ENCODE results near the gene ZNF883. TPM values are rescaled to one million over a fixed set of nuclear protein-coding genes. Genes with fewer than 3 reads are reported as not detected.
A peak's percentile ranks its signal among the peaks of the same experiment; 100 is the strongest.

The ZNF883 gene
- total RNA-seq, 1 experiment from 2014 or later: not detected

DNA sequence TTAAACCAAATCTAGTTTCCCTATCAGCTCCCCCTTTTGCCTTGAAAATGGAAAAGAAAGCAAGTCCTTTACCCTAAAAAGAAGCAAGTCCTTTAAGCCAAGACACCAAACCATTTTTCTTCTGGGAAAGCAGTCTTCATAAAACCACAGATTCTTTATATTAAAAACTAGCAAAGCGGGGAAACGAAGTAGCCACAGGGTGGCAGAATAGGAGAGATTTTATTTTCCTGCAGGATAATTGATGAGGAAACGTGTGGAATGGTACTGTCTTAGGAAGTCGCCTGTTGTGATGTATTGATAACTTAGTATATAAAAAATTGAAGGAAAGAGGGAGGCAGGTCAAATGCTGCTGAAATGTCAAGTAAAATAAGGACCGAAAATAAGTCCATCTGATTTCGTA, 41.1 kb downstream of the ZNF883 start:
- no peaks in the 10 kb centered on the region for H4K20me1 ChIP-seq (ENCODE audit: insufficient read depth)
- ChIA-PET RAD21 (ENCODE audit: low non-redundant PET in 1 of 2, low total read pairs in 2 of 2, uncharacterized antibody in 2 of 2, unreplicated experiment in 2 of 2) (no interaction called here), CTCF (interaction anchor here (0.9 to 1.0 kb wide), 2 partner anchors 38 to 687 kb away, joined by 3 to 5 read pairs; no protein-coding TSS in a partner anchor), POLR2A (no interaction called here)
- DNase-seq (ENCODE audit: low read depth, low spot score) (no peak), ATAC-seq (no peak; the same call in 1 of the 2 replicates)
- no peaks in the 10 kb centered on the region for H3K36me3 ChIP-seq (ENCODE audit: control insufficient read depth in 1 of 2, insufficient read depth in 2 of 2, low read length in 2 of 2)
- TF ChIP-seq, protein P1, sequence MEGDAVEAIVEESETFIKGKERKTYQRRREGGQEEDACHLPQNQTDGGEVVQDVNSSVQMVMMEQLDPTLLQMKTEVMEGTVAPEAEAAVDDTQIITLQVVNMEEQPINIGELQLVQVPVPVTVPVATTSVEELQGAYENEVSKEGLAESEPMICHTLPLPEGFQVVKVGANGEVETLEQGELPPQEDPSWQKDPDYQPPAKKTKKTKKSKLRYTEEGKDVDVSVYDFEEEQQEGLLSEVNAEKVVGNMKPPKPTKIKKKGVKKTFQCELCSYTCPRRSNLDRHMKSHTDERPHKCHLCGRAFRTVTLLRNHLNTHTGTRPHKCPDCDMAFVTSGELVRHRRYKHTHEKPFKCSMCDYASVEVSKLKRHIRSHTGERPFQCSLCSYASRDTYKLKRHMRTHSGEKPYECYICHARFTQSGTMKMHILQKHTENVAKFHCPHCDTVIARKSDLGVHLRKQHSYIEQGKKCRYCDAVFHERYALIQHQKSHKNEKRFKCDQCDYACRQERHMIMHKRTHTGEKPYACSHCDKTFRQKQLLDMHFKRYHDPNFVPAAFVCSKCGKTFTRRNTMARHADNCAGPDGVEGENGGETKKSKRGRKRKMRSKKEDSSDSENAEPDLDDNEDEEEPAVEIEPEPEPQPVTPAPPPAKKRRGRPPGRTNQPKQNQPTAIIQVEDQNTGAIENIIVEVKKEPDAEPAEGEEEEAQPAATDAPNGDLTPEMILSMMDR (IDR thresholded peaks at IDR 0.05 in 2 of 3, conservative IDR thresholded peaks at IDR 0.05 in 1 of 3; ENCODE audit: borderline replicate concordance in 1 of 3, insufficient read depth in 1 of 3, low read depth in 2 of 3, low read length in 2 of 3): peak in 1 of 3 experiments; percentile 44; a peak in 1 of 6 replicates
- TF ChIP-seq EZH2 (IDR thresholded peaks at IDR 0.05) (no peak), RAD21 (IDR thresholded peaks at IDR 0.05; ENCODE audit: low read depth) (peak; percentile 30; the same call in 1 of the 2 replicates)
- intact Hi-C loops (cut with micrococcal nuclease): loop anchor here (2.0 kb wide), 2 partner anchors 46 to 126 kb away; no protein-coding TSS in a partner anchor
- H3K4me2 ChIP-seq (ENCODE audit: low read length): no peak overlapping the region
- H3K4me3 ChIP-seq (replicated peaks in 1 of 2; ENCODE audit: low read depth in 1 of 2, low read length in 2 of 2): no peak overlapping the region
- no peaks in the 10 kb centered on the region for H3K4me1 ChIP-seq (ENCODE audit: control insufficient read depth in 1 of 2, insufficient read depth in 2 of 2, low read length in 2 of 2)
- H3K9me3 ChIP-seq (ENCODE audit: control insufficient read depth in 1 of 2, insufficient read depth in 1 of 2, low read depth in 1 of 2, low read length in 2 of 2): no peaks in the 10 kb centered on the region
- no peak overlapping the region for H3K9ac ChIP-seq (ENCODE audit: low read length)
- no peaks in the 10 kb centered on the region for H3K79me2 ChIP-seq (ENCODE audit: insufficient read depth, low read length)
- no peak overlapping the region for H3K27ac ChIP-seq (ENCODE audit: low read depth, low read length)
- H3K9me2 ChIP-seq (ENCODE audit: insufficient read depth): no peaks in the 10 kb centered on the region
- no TSS peak for BruUV-seq (replicated peaks)
- H3K27me3 ChIP-seq (ENCODE audit: insufficient read depth, low read length): no peaks in the 10 kb centered on the region
- H2AFZ ChIP-seq (ENCODE audit: low read depth, low read length, poor library complexity, severe bottlenecking): no peak overlapping the region

DNA sequence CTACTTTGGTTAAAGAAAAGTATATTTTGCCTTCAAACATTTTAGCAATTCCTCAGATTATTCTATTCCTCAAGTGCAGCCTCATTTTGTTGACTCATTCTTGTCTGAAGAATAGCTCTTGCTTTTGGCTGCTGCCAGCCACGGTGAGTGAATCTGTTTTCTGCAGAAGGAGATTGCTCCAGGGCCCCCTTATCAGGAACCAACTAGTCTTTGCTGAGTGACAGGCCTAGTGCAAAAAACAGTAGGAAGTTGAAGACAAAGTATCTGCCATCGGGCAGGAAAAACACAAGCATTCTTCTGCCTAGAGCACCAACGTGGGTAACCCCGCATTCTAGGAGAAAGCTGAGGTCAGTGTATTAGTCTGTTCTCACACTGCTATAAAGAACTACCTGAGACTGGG, 42.3 kb downstream of the ZNF883 start:
- DNase-seq (ENCODE audit: low read depth, low spot score) (no peak), ATAC-seq (no peak)
- H3K4me3 ChIP-seq (replicated peaks in 1 of 2; ENCODE audit: low read depth in 1 of 2, low read length in 2 of 2): no peak overlapping the region
- ChIA-PET POLR2A (no interaction called here), CTCF (no interaction called here), RAD21 (ENCODE audit: low non-redundant PET in 1 of 2, low total read pairs in 2 of 2, uncharacterized antibody in 2 of 2, unreplicated experiment in 2 of 2) (no interaction called here)
- no peaks in the 10 kb centered on the region for H3K9me2 ChIP-seq (ENCODE audit: insufficient read depth)
- no peaks in the 10 kb centered on the region for H3K27me3 ChIP-seq (ENCODE audit: insufficient read depth, low read length)
- H3K79me2 ChIP-seq (ENCODE audit: insufficient read depth, low read length): no peaks in the 10 kb centered on the region
- intact Hi-C loops (cut with micrococcal nuclease): loop anchor here (2.0 kb wide), 2 partner anchors 45 to 125 kb away; no protein-coding TSS in a partner anchor
- no TSS peak for BruUV-seq (replicated peaks)
- H3K4me2 ChIP-seq (ENCODE audit: low read length): no peak overlapping the region
- no peaks in the 10 kb centered on the region for H3K4me1 ChIP-seq (ENCODE audit: control insufficient read depth in 1 of 2, insufficient read depth in 2 of 2, low read length in 2 of 2)
- no peak for TF ChIP-seq JUND (IDR thresholded peaks at IDR 0.05)
- no peak overlapping the region for H3K27ac ChIP-seq (ENCODE audit: low read depth, low read length)
- no peaks in the 10 kb centered on the region for H3K36me3 ChIP-seq (ENCODE audit: control insufficient read depth in 1 of 2, insufficient read depth in 2 of 2, low read length in 2 of 2)
- no peaks in the 10 kb centered on the region for H4K20me1 ChIP-seq (ENCODE audit: insufficient read depth)
- no peak overlapping the region for H2AFZ ChIP-seq (ENCODE audit: low read depth, low read length, poor library complexity, severe bottlenecking)
- H3K9ac ChIP-seq (ENCODE audit: low read length): no peak overlapping the region
- H3K9me3 ChIP-seq (ENCODE audit: control insufficient read depth in 1 of 2, insufficient read depth in 1 of 2, low read depth in 1 of 2, low read length in 2 of 2): no peaks in the 10 kb centered on the region

Measured in HCT116 (cell line).